Ascending aorta (tissue), 2 donors: ENCODE results near the gene MRC2. TPM values are rescaled to one million over a fixed set of nuclear protein-coding genes. Genes with fewer than 3 reads are reported as not detected.

Source experiments
- DNase-seq, 2 donors: peaks; one replicate each; pipeline ENCODE4 v3.0.0-alpha.2; 2019; ENCODE audit warnings: low spot score in 2 of 2
- H3K27ac ChIP-seq, 2 donors: fragments of 200-600 bp; sonication (generic); one replicate each; pipeline ENCODE4 v1.5.1; 2016 to 2017; ENCODE audit warnings: mild to moderate bottlenecking in 1 of 2
- H3K27me3 ChIP-seq: fragments of 200-600 bp; sonication (generic); one replicate; pipeline ENCODE4 v1.5.1; 2017
- H3K36me3 ChIP-seq, 2 donors: fragments of 200-600 bp; sonication (generic); one replicate each; pipeline ENCODE4 v1.5.1; 2016
- H3K4me1 ChIP-seq, 2 donors: fragments of 200-600 bp; sonication (generic); one replicate each; pipeline ENCODE4 v1.5.1; 2016 to 2017; ENCODE audit warnings: mild to moderate bottlenecking in 1 of 2
- H3K4me3 ChIP-seq, 2 donors: fragments of 200-600 bp; sonication (generic); one replicate each; pipeline ENCODE4 v1.5.1; 2016 to 2017; ENCODE audit warnings: mild to moderate bottlenecking in 1 of 2
- H3K9me3 ChIP-seq, 2 donors: fragments of 200-600 bp; sonication (generic); one replicate each; pipeline ENCODE4 v1.5.1; 2016
- CTCF ChIP-seq, 3 experiments: fragments of 200-600 bp in 2 of 3; fragments of 450-650 bp in 1 of 3; sonication (generic) in 2 of 3; IDR thresholded peaks; one replicate each; pipeline ENCODE4 v1.5.1; 2016 to 2019; ENCODE audit warnings: antibody characterized with exemption in 3 of 3, mild to moderate bottlenecking in 1 of 3, moderate library complexity in 1 of 3
- intact Hi-C: fragments of 100-400 bp; cut with DNase I; formaldehyde crosslinking; loops from one replicate; pipeline ENCODE4 v1.15.1; 2023
- total RNA-seq: library from RNA; depleted of rRNA; stranded (reverse); fragments of >200 nt; gene quantifications from one replicate; pipeline ENCODE4 v1.1.0, GENCODE V29; 2016

Gene MRC2
- total RNA-seq, 1 donor from 2014 or later, result 147 TPM

- Histone ChIP-seq H3K36me3 (no peaks in the 10 kb centered on the region), H3K27me3 (no peaks in the 10 kb centered on the region), H3K4me3 (no peak overlapping the region), H3K9me3 (no peaks in the 10 kb centered on the region), H3K4me1 (peaks cover 0 to 18% of the 10 kb centered on the region in 2 donors), H3K27ac (no peak overlapping the region)
- no peak for TF ChIP-seq CTCF (IDR thresholded peaks at IDR 0.05)
- DNase-seq, result no peak
- intact Hi-C loops, result loop anchor here (10.0 kb wide), 2 partner anchors 376 to 576 kb away; no protein-coding TSS in a partner anchor
Observed at GRCh38 chr17:62708587-62708986, 81.1 kb downstream of the MRC2 start.

DNA sequence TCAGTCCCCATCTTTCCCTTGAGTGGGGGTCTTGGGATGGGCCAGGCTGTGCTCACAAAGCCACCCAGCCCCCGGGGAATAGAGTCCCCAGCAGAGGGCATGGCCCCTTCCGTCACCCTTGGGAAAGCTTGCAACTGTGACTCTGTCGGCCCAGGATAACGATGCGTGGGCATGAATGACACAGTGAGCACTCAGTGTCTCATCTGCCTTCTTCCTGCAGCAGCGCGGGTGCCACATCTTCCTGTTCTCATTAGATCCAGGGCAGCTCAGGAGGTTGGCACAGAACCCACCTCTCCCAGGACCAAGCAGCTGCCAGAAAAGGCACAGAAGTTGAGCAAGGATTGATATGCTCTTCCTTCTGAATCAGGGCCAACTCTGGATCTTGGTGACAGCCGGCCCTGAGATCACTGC is 84.7 kb downstream of the MRC2 start:
- TF ChIP-seq CTCF (IDR thresholded peaks at IDR 0.05), result no peak
- Histone ChIP-seq H3K9me3 (no peaks in the 10 kb centered on the region), H3K4me1 (no peaks in the 10 kb centered on the region), H3K36me3 (no peaks in the 10 kb centered on the region), H3K27me3 (no peaks in the 10 kb centered on the region), H3K4me3 (no peak overlapping the region), H3K27ac (no peak overlapping the region)
- DNase-seq, result no peak
- intact Hi-C loops, result no loop called here

DNA sequence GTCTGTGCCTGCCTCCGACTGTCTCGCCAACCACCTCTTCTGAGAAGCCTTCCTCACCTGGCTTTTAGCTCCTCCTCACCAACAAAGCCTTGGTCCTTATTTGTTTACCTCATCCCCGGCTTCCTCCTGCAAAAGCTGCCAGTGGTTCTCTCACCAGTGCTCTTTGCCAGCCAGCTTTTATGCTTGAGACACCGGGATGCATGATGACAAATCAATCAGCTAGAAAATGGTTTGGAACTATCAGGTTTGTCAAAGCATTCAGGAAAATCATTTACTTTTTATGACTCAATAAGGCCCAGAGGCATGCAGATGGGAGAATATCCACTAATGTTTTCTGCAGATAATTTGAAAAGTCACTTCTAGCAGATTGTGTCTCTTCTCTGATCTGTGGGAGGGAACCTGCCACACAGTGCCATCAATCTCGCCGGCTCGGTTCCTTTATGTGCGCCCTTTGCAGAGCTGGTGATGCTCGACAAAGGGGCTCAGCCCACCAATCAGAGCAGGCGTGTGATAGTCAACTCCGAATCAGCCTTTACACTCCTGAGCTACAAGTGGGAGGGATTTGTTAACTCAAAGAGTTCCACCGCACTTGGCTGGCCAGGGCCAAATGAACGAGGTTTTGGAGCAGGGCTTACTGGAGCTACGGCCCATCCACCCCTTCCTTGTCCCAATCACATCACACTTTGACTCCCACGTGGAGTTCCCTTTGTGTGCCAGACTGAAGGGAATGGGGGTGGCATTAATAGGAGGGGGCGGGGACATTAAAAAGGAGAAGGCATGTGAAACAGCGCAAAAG is 85.8 kb downstream of the MRC2 start:
- no peak overlapping the region for H3K4me3 ChIP-seq
- no peaks in the 10 kb centered on the region for H3K36me3 ChIP-seq
- no peak overlapping the region for H3K27ac ChIP-seq
- DNase-seq, result no peak
- H3K4me1 ChIP-seq, result no peaks in the 10 kb centered on the region
- no peaks in the 10 kb centered on the region for H3K27me3 ChIP-seq
- intact Hi-C loops, result no loop called here
- no peaks in the 10 kb centered on the region for H3K9me3 ChIP-seq
- TF ChIP-seq CTCF (IDR thresholded peaks at IDR 0.05), result no peak

- Histone ChIP-seq H3K9me3 (no peaks in the 10 kb centered on the region), H3K27ac (no peak overlapping the region), H3K4me3 (no peak overlapping the region), H3K36me3 (no peaks in the 10 kb centered on the region), H3K4me1 (no peaks in the 10 kb centered on the region), H3K27me3 (no peaks in the 10 kb centered on the region)
- intact Hi-C loops, result no loop called here
- peak in 1 of 2 donors; percentile 22 for DNase-seq
- TF ChIP-seq CTCF (IDR thresholded peaks at IDR 0.05), result no peak
Observed at GRCh38 chr17:62714016-62714777, 86.7 kb downstream of the MRC2 start.

GRCh38 chr17:62715882-62716390 is 88.5 kb downstream of the MRC2 start:
- Histone ChIP-seq H3K9me3 (no peaks in the 10 kb centered on the region), H3K4me3 (no peak overlapping the region), H3K4me1 (no peaks in the 10 kb centered on the region), H3K36me3 (no peaks in the 10 kb centered on the region), H3K27ac (no peak overlapping the region), H3K27me3 (no peaks in the 10 kb centered on the region)
- TF ChIP-seq CTCF (IDR thresholded peaks at IDR 0.05), result no peak
- intact Hi-C loops, result no loop called here
- DNase-seq, result no peak
